Measurements from ENCODE around the gene NDOR1.

- no peak for TF ChIP-seq EZH2 (IDR thresholded peaks at IDR 0.05; ENCODE audit: low read depth)
- TF ChIP-seq CTCF (conservative IDR thresholded peaks at IDR 0.05): no peak
Measured at GRCh38 chr9:137205126-137206069, at the start of gene NDOR1, which contains the start of gene TMEM203.
